Skeletal muscle tissue (tissue), 4 donors: ENCODE results near the gene ASF1A. TPM values are rescaled to one million over a fixed set of nuclear protein-coding genes. Genes with fewer than 3 reads are reported as not detected.

ENCODE experiments used
- H3K27ac ChIP-seq: one replicate; pipeline ENCODE4 v1.7.0; 2013; ENCODE audit warnings: mild to moderate bottlenecking, low read depth, low read length, inconsistent platforms
- H3K27me3 ChIP-seq, 3 donors: one replicate each; pipeline ENCODE4 v1.7.0; 2013; ENCODE audit warnings: low read length in 3 of 3; ENCODE audit not compliant: control insufficient read depth in 3 of 3, insufficient read depth in 3 of 3
- H3K36me3 ChIP-seq, 3 donors: one replicate each; pipeline ENCODE4 v1.7.0; 2013; ENCODE audit warnings: low read length in 3 of 3; ENCODE audit not compliant: control insufficient read depth in 3 of 3, insufficient read depth in 3 of 3
- H3K4me1 ChIP-seq, 3 donors: one replicate each; pipeline ENCODE4 v1.7.0; 2013; ENCODE audit warnings: low read length in 3 of 3, mild to moderate bottlenecking in 3 of 3; ENCODE audit not compliant: control insufficient read depth in 3 of 3, insufficient read depth in 3 of 3
- H3K4me3 ChIP-seq, 3 donors: one replicate each; pipeline ENCODE4 v1.7.0; 2013; ENCODE audit warnings: low read length in 3 of 3
- H3K9ac ChIP-seq, 3 donors: one replicate each; pipeline ENCODE4 v1.7.0; 2013; ENCODE audit warnings: low read length in 3 of 3, mild to moderate bottlenecking in 3 of 3, moderate library complexity in 2 of 3, low read depth in 1 of 3
- H3K9me3 ChIP-seq, 3 donors: one replicate each; pipeline ENCODE4 v1.7.0; 2013; ENCODE audit warnings: low read length in 3 of 3; ENCODE audit not compliant: control insufficient read depth in 3 of 3
- total RNA-seq: library from RNA; depleted of rRNA; stranded (reverse); fragments of >200 nt; gene quantifications from one replicate; pipeline ENCODE4 v1.2.3, GENCODE V29; 2014
- donor health status: Osteomylitis.

The ASF1A gene
- total RNA-seq, 1 donor from 2014 or later: 11.5 TPM

GRCh38 chr6:118876814-118877213 lies 17.1 kb upstream of the ASF1A start:
- Histone ChIP-seq H3K27ac (no peak overlapping the region), H3K9ac (no peak overlapping the region), H3K4me3 (no peak overlapping the region)

GRCh38 chr6:118877806-118878205 lies 16.1 kb upstream of the ASF1A start:
- H3K4me1 ChIP-seq: no peaks in the 10 kb centered on the region
- H3K9me3 ChIP-seq: no peaks in the 10 kb centered on the region
- H3K9ac ChIP-seq: no peak overlapping the region
- H3K27me3 ChIP-seq: no peaks in the 10 kb centered on the region
- no peak overlapping the region for H3K27ac ChIP-seq
- no peaks in the 10 kb centered on the region for H3K36me3 ChIP-seq
- H3K4me3 ChIP-seq: no peak overlapping the region

More at GRCh38 chr6:118876814-118877213, 17.1 kb upstream of the ASF1A start:
- no peaks in the 10 kb centered on the region for H3K9me3 ChIP-seq
- no peaks in the 10 kb centered on the region for H3K27me3 ChIP-seq
- H3K4me1 ChIP-seq: no peaks in the 10 kb centered on the region
- H3K36me3 ChIP-seq: no peaks in the 10 kb centered on the region

GRCh38 chr6:118881440-118882313 lies 12.3 kb upstream of the ASF1A start:
- no peak overlapping the region for H3K9ac ChIP-seq
- no peak overlapping the region for H3K27ac ChIP-seq

GRCh38 chr6:118882314-118882905 lies 11.5 kb upstream of the ASF1A start:
- no peak overlapping the region for H3K4me3 ChIP-seq
- no peaks in the 10 kb centered on the region for H3K4me1 ChIP-seq
- no peaks in the 10 kb centered on the region for H3K36me3 ChIP-seq
- H3K27me3 ChIP-seq: no peaks in the 10 kb centered on the region
- H3K9me3 ChIP-seq: no peaks in the 10 kb centered on the region
- no peak overlapping the region for H3K9ac ChIP-seq
- H3K27ac ChIP-seq: no peak overlapping the region

More at GRCh38 chr6:118881440-118882313, 12.3 kb upstream of the ASF1A start:
- H3K4me1 ChIP-seq: no peaks in the 10 kb centered on the region
- H3K9me3 ChIP-seq: no peaks in the 10 kb centered on the region
- H3K27me3 ChIP-seq: no peaks in the 10 kb centered on the region
- H3K4me3 ChIP-seq: peak overlapping the region in 1 of 3 donors; percentile 26
- no peaks in the 10 kb centered on the region for H3K36me3 ChIP-seq

GRCh38 chr6:118886641-118887040 lies 7.3 kb upstream of the ASF1A start:
- no peaks in the 10 kb centered on the region for H3K27me3 ChIP-seq
- H3K9me3 ChIP-seq: no peaks in the 10 kb centered on the region
- H3K4me1 ChIP-seq: peaks cover 0 to 6% (median under 1%) of the 10 kb centered on the region in 3 donors
- no peak overlapping the region for H3K4me3 ChIP-seq
- no peak overlapping the region for H3K9ac ChIP-seq
- no peaks in the 10 kb centered on the region for H3K36me3 ChIP-seq
- H3K27ac ChIP-seq: no peak overlapping the region

GRCh38 chr6:118889163-118889562 lies 4.8 kb upstream of the ASF1A start:
- Histone ChIP-seq H3K9ac (no peak overlapping the region), H3K9me3 (no peaks in the 10 kb centered on the region), H3K27me3 (no peaks in the 10 kb centered on the region), H3K27ac (no peak overlapping the region), H3K36me3 (no peaks in the 10 kb centered on the region), H3K4me1 (peaks cover 4 to 17% (median 15%) of the 10 kb centered on the region in 3 donors), H3K4me3 (no peak overlapping the region)

- Histone ChIP-seq H3K27ac (no peak overlapping the region), H3K27me3 (no peaks in the 10 kb centered on the region), H3K4me1 (peaks cover 4 to 19% (median 17%) of the 10 kb centered on the region in 3 donors), H3K4me3 (no peak overlapping the region), H3K36me3 (no peaks in the 10 kb centered on the region), H3K9me3 (no peaks in the 10 kb centered on the region), H3K9ac (no peak overlapping the region)
These were observed 2.8 kb upstream of the ASF1A start for GRCh38 chr6:118890997-118891790.

GRCh38 chr6:118892355-118892991 lies 1.5 kb upstream of the ASF1A start:
- H3K4me1 ChIP-seq: peaks cover 4 to 21% (median 17%) of the 10 kb centered on the region in 3 donors
- H3K9ac ChIP-seq: peak overlapping the region; percentile 85 to 90 (median 90)
- no peaks in the 10 kb centered on the region for H3K36me3 ChIP-seq
- peak overlapping the region; percentile 76 to 94 (median 91) for H3K4me3 ChIP-seq
- H3K27ac ChIP-seq: peak overlapping the region; percentile 91
- no peaks in the 10 kb centered on the region for H3K9me3 ChIP-seq
- H3K27me3 ChIP-seq: no peaks in the 10 kb centered on the region

GRCh38 chr6:118893064-118893806 lies 717 bp upstream of the ASF1A start:
- peak overlapping the region; percentile 85 to 90 (median 90) for H3K9ac ChIP-seq
- peak overlapping the region; percentile 91 for H3K27ac ChIP-seq
- peaks cover 4 to 21% (median 17%) of the 10 kb centered on the region in 3 donors for H3K4me1 ChIP-seq
- H3K36me3 ChIP-seq: no peaks in the 10 kb centered on the region
- H3K4me3 ChIP-seq: peak overlapping the region; percentile 76 to 94 (median 91)
- H3K27me3 ChIP-seq: no peaks in the 10 kb centered on the region
- H3K9me3 ChIP-seq: no peaks in the 10 kb centered on the region
